Activated CD4-positive, CD25-positive, alpha-beta regulatory T cell treated with anti-CD3 and anti-CD28 coated beads, Interleukin-2, amount 50 U/mL, for 16 hours (primary cell): Measurements from ENCODE around the gene SH3RF1.

Experiments
- DNase-seq: peaks from one replicate; pipeline ENCODE4 v3.0.0-alpha.2; 2020; ENCODE audit warnings: low read depth, low spot score

SH3RF1 gene

DNA sequence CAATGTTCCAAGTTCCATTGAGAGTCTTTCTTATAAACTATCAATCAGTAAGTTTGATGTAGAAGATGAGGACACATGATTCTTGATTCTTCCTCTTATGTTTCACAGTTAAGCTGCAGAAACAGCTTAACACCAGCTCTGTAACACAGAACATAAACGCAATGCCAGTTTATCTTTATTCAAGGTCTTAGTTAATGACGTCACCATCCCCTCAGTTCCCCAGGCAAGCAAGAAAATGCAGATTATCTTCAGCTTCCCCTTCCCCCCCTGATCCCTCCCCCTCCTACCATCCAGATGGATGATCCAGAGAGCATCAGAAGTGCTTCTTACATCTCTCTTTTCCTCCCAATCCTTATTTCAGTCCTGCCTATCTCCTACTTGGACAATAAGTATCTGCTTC is 4.4 kb upstream of the SH3RF1 start:
- DNase-seq: no peak

DNA sequence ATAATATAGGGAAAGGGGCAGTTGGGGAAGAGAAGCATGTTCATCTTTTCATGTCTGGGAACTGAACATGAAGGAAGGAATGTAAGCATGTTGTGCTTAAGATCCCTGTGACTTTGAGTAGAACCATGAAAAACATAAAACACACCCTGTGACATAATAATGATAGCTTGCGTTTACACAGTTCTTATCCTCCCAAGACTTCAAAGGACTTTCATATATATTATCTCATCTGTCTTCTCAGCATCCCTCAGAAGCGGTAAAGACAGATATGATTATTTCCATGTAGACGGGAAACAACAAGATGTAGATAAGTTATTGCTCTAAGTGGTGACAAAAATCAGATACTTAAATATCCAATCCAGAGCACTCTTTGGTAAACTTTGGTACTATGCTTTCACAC is 3.3 kb upstream of the SH3RF1 start:
- no peak for DNase-seq

DNA sequence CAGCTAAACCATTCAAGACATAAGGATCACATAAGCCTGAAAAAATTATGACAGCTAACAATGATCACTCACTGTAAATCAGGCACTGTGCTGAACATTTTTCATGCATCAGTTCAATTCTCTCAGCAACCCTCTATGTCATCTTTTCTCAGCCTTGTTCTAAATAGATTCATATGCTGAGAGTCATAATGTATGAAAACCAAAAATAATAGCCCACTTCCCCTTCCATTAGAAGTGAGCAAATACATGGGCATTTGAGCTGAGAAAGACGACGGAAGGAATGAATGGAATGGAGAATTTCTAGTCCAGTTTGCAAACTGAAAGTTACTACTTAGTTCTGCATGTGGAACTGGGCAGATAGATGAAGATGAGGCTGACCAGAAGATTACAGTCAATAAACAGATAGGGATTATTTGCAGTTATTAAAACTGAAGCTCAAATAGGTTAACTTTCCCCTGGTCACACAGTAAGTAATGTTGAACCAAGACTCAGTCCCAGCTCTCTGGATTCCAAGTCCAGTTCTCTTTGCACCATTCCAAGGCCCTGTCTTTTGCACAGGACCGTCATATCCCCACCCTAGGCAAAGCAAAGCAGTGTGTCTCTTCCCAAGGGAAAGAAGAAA is 1.6 kb upstream of the SH3RF1 start:
- DNase-seq: no peak

DNA sequence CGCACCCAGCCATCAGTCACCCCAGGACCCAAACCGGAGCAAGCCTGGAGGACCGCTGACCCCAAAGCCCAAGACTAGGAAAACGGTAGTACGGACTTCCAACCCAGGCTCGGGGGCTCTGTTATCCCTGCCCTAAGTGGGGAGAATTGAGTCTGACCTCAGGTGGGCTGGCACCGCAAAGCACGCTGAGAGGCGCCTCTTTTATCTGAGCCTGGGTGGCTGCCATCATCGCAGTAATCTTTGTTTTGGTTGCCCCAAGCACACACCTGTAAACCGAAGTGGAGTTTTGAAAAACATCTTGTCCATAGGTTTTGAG is 894 bp upstream of the SH3RF1 start:
- DNase-seq: no peak

DNA sequence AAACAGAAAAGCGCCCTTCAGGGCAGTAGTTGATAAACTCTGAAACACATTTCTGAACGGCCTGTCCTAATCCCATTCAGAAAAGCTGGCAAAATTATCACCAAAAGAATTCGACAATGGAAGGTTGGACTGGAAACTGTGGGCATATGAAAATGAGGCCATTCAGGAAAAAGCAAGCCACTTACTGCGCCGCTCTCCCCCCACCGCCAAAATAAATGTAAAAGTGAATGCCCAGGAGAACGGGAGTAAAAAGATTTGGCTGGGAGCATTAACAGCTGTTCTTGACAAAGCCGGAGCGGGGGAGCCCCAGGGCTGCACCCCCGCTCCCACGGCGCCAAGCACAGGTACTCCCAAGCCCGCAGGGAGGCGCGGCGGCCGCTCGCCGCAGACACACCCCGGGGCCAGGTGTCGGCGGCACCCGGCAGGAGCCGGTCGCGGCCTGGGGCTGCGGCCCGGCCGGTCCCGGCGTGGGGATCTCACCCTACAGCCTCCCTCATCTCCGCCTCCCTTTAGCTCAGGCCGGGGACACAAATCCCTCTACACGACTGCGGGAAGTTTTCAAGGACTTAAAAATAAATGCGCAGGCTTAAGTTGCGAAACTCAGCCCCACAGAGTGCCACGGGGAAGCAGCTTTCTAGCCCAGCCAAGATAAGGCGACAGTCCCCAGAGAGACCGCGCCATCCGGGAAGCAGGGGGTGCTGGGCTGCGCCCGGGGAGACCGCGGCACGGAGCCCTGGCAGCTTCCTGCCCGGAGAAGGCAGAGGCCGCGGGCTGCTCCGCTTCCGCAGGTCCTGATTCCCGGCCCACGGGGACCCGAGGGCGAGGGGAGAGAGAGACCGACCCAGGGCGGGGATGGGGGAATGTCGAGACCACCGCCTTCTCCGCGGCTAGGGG is 593 bp downstream of the SH3RF1 start:
- DNase-seq: no peak

DNA sequence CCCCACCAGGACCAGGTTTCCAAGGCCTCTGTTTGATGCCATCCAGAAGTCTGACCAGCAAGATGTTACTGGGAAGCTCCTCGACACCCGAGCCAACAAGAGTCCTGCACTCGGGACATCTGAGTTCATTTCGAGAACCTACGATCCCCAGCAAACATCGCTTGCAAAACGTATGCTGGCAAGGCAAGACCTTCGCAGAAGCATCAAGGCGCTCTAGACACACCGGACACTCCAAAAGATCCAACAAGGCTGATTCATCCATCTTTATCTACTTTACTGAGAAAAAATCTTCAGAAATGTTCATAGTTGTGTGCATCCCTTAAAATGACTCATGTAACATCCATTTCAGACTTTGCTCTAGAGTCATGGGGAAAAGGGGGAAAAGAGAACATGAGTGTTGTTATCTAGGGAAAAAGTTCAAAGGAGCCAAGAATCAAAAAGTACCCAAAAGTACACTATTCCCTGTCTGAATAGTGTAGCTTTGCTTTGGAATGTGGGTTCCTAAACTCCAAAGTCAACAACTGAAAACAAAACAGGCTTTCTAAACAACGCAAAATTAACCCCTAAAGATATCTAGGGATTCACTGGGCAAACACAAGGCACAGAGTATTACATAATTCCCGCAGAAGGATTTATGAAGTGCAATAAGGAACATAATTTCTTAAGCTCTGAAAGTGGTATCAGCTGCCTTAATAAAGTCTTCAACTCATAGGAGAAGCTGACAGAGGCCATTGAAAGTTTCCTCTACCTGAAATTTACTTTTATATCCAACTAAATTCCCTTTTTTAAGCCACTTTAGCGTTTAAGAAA is 1.6 kb downstream of the SH3RF1 start:
- no peak for DNase-seq

DNA sequence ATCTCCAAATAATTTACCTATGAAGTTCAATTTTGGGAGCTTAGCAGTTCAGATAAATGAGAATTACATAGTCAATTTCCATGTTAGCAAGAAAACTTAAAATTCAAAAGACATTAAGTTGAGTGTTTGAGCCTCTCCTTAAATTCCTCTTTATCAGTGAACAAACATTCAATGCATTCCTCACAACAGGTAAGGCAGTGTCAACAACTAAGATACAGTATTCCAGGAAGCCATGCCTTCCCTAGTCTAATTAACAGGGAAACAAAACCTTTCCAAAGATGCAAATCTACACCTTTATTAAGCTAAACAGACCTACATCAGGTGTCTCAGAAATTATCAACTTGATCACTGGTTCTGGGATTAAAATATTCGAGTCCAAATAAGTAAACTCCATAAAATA is 3.7 kb downstream of the SH3RF1 start:
- DNase-seq: no peak

DNA sequence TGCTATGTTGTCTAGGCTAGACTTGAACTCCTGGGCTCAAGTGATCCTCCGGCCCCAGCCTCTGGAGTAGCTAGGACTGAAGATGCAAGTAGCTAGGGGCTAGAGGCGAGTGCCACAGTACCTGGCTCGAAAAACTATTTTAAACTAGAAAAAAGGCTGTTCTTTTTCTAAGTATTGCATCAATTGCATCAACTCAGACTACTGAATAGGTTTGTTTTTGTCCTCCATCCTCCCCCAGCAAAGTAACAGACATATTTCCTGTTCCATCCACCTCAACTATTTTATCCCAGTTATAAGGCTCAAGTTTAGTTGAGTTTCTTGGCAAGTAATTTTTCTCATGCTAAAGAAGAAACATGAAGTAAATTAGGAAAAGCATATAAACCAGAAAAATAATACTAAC is 4.1 kb downstream of the SH3RF1 start:
- DNase-seq: no peak

DNA sequence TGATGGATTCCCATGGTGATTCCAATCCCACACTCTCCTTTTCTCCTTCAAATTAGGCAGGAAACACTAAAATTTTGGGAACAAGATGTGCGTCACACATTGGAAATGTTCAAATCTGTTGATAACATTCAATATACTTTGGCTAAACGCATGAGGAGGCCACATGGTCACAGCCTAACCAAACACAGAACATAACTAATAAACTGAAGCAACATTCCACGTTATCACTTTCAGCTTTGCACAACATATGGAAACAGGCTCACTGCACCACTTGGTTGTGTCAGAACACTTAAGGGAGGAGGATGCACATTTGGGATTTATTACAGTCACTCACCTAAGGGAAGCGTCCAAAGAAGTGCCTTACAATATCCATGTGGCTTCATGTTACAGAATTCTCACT is 4.7 kb downstream of the SH3RF1 start:
- DNase-seq: no peak

DNA sequence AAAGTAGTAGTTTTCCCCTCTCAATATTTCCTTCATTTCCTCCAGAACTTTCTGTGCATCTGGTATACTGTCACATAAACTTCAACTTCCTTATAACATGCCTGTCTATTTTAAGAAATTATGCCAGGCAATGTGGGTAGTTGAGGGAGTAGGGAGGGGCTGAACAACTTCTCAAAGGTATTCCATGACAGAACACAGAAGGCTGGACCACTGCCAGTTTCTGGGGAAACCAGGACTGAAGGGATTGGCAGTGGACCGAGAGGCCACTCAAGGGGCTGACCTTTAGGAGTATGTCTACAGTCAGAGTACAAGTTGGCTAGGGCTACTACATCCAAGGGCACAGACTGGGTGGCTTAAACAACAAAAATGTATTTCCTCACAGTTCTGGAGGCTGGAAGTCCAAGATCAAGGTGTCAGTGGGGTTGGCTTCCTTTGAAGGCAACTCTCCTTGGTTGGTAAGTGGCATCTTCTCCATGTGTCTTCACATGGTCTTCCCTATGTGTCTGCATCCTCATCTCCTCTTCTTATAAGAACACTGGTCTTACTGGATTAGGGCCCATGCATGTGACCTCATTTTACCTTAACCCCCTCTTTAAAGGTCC is 6.9 kb downstream of the SH3RF1 start:
- no peak for DNase-seq

DNA sequence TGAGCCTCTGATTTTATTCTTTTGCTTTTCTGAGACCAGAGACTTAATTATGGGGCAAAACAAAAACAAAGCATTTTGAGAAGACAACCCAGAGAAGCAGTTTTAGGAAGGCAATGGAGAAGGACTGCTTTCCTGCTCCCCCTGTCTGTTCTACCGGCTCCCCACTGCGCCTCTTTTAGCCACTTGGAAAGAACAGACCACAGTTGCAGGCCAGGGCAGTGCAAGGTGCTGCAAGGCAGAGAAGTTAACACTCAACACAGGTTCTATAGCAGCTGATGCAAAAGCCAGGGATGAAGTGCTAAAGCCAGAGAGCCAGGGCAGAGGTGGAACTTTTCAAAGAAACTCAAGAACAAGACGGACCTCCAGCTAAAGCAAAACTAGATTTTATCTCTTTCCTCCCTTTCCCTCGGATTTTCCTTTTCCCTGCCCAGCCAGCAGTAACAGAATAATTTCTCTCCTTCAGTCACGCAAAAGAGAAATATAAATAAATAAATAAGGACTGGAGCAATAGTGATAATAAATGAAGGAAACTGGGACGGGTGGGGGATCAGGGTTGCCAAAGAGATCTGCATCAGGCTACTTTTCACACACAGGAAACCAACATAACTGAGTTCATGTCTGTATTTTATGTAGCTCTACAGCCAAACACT is 10.4 kb downstream of the SH3RF1 start:
- DNase-seq: no peak

DNA sequence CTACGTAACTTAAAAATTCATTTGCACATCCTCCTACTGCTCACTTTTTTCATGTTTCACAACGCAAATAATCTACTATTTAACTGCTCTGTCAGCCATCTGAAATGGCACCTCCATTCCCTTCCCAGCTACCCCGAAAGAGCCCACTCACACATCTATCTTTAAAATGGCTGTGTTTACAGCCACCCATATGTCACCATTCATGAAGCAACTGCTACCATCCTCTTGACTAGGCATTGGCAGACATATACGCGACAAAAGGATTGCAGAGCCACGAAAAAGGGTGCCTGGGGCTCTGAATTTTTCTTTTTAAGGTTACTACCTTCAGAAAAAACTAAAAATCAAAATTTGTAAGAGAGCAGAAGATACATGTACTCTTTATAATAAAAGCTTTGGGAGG is 11.5 kb downstream of the SH3RF1 start:
- no peak for DNase-seq

DNA sequence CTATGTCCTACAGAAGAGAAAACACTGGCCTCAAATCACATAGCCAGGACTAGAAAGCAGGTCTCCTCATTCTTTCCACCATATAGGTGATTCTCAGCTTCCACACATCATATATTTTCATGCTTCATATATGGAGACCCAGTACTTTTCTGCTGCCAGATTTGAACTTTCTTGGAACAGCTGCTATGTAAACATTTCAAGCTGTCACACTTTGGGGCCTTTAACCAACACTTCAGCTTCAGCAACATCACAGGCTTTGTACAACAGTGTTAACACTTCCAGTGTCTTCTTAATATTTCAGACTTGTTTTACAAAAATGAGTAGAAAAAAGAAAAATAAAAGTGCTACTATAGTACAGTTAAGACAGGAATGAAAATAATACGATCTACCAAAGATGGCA is 12.6 kb downstream of the SH3RF1 start:
- DNase-seq: no peak

DNA sequence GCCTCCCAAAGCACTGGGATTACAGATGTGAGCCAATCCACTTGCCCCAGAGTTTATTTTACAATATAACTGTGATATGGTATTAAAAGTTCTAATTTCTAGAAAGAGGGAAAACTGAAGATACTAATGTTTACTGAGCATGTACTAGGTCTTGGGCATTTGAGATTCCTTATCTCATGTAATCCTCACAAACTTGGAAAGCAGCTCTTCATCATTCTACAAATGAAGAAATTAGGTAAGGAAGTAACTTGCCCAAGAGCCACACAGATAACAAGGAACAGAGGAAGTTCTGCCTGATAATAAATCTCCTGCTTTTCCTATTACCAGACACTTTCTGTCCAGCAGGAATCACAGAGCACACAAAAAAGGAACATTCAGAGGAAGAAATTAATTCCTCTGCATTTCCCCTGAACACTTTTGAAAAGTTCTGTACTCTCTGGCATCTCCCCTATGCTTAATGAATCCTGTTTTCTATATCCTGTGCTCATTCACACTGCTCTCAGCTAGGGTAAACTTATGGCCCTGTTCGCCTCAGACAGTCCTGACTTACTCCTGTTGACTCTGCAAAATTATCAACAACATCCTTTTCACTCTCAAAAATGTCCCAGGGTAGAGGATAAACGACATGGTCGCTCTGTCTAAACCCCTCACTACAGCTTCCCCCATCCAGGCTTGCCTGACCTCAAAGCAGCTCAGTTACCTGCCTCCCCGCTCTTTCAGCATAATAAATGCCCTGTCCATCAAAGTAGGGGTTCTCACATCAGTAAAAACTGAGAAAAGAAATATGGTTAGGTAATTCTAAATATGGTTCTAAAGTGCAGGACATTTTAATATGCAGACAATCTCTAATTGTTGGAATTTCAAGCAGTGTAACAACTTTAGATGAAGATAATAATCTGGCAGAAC is 13.6 kb downstream of the SH3RF1 start:
- no peak for DNase-seq

DNA sequence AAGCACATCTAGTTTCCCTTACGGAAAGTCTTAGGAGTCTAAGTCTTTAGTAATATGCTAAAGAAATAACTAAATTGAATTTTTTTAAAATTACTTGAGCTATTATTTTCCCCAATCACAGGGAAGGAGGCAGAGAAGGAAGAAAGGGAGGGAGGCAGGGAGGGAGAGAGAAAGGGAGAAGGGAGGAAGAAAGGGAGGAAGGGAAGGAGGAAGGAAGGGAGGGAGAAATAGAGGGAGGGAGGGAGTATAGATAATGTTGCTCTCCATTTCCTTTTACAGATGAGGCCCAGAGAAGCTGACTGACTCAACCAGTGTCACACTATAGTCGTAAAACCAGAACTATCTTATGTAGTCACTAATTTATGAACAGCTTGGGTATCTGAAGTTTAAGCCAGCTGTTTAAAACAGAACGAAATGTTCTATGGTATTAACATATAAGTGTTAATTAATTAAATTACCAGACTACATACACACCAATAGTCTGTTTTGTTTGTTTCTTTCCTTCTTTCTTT is 14.6 kb downstream of the SH3RF1 start:
- DNase-seq: no peak

DNA sequence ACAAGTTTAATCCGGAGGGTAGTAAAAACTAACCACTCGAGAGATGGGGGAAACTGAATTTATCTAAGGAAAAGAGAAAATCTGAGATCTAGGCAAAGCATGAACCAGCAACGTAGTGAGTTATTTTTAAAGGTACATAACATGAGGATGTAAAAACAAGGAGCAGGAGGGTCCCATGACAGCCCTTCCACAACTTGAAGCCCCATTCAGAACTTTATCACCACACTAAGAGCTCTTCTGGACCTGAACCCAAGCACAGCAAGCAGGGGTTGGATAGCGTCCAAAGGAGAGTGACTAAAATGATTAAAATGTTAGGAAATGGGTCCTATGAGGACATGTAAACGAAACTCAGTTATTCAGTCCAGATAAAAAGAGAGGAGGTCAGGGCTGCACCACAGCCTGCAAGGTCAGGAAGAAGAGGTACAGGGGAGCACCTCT is 16.2 kb downstream of the SH3RF1 start:
- DNase-seq: no peak

DNA sequence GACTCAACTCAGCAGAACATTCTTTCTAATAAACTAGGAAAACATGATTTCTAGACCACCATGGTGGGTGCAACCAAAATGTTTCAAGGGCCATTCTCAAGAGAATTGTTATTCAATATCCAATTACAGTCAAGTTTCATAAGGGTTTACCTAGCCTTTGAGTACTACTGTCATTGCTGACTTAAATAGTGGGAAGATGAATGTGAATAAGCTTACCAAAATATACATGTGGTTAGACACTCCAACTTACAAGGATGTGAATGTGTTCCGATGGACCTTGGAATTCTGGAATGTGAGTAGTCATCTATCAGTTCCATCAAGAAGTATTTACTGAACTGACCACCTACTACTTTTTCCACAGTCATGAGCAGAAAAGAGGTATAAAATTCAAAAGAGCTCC is 16.9 kb downstream of the SH3RF1 start:
- no peak for DNase-seq

DNA sequence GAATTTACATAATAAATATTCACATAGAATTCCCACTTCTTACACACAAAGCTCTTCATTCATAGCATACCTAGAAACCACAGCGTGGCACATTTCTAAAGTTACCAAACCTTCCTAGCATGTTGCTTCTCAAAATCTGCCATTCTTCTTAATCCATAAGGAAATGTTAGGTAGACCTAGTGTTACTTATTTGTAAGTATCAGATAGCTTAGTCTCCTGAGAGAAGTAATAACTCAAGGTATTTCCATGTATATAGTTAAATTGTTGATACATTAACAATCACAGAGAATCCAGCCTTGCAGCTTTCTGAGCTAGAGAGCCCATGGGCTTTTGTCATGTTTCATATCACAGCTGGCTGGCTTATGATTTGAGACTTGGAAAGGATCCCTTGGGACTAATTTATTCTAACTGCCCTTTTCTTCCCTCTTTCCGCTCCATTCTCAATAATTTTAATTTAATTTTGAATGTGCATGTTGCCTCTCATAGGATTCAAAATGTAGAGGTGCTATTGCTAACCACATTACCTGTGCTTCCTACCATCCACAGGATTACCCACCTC is 17.6 kb downstream of the SH3RF1 start:
- no peak for DNase-seq

DNA sequence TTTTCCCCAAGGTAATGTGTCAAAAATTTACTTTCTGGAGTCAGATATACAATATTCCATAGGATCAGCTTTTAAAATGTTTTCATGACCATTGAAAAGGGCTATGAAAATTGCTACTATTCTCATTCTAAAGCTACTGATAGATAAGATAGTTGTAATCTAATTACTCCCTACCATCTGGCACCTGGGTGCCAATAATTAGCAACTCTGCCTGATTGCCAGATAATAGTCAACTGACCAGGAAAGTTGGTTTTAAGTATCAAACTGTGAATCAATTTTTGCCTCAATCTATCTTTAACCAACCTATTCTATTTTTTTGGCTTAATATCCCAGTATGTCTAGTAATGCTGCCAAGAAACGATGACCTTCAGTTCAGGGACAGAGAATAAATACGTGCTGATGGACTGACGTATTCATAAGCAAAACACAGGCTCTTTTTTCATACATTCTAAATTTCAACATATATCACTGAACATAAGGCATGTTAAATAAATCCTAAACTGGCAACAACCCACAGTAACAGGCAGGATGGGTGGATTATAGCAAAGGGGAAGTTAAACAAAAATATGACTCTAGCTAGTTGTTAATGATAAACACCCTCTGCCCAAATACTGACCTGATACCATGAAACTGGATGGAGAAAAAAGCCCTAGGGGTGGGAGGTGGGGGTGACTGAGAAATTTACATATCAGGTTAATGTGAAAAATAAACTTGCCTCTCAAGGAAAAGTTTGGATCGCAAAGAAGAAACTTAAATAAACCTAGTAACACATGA is 18.2 kb downstream of the SH3RF1 start:
- DNase-seq: no peak
